GM06990 (cell line): ENCODE results near the gene USP53.
"Not testable (repeated sequence)": the region's sequence is repeated elsewhere in the genome, so short reads cannot be mapped to it uniquely, and the experiment has no call there.

ENCODE experiments used
- DNase-seq: peaks from one replicate; pipeline ENCODE4 v3.0.0-alpha.2; 2011; ENCODE audit not compliant: insufficient read length; ENCODE audit errors: extremely low read depth
- H3K27me3 ChIP-seq: replicated peaks from 2 replicates; pipeline ENCODE4 v1.6.0; 2011; ENCODE audit warnings: low read length; ENCODE audit not compliant: control insufficient read depth, insufficient read depth
- H3K36me3 ChIP-seq: 2 replicates; pipeline ENCODE4 v1.5.1; 2011; ENCODE audit warnings: low read length; ENCODE audit not compliant: control insufficient read depth, insufficient read depth
- H3K4me3 ChIP-seq: replicated peaks from 2 replicates; pipeline ENCODE4 v1.5.1; 2011; ENCODE audit warnings: low read depth, mild to moderate bottlenecking, control low read depth, low read length
- CTCF ChIP-seq: IDR thresholded peaks from 2 replicates; pipeline ENCODE4 v1.5.1; 2011; ENCODE audit warnings: low read length, control low read depth, mild to moderate bottlenecking, inconsistent platforms; ENCODE audit not compliant: insufficient read depth, poor library complexity, severe bottlenecking

USP53 gene

GRCh38 chr4:119212234-119212963 is at the start of gene USP53:
Gene USP53 (plus strand): TSS chr4:119212713. CDS start chr4:119239760, 27,047 bp downstream.
- Histone ChIP-seq H3K27me3 (0 out of 2 replicates have a peak, but pooled peaks cover 2% of the 10 kb centered on the region), H3K4me3 (peak within 1 kb of the TSS; percentile 91)
- TF ChIP-seq CTCF = no peak

DNA sequence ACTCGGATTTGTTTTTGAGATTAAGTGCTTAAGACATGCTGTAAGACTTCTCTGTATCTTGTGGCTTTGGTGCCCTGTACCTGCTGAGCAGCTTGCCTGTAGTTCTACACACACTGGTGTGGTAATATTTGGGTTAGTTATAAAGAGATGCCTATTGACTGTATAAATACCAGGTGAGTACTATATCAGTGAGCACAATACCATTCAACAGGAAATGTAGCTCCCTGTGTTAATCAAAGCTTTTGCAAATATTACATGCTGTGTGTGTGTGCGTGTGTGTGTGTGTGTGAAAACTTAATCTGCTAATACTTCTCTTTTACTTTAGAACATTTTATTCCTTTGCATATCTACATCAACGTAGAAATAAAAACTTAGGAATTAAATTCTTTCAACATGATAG is 46.7 kb upstream of the USP53 start:
- H3K36me3 ChIP-seq = no peaks in the 10 kb centered on the region
- no peak overlapping the region for H3K4me3 ChIP-seq
- DNase-seq = no peak
- no peaks in the 10 kb centered on the region for H3K27me3 ChIP-seq
- no peak for TF ChIP-seq CTCF

More at GRCh38 chr4:119212234-119212963, at the start of gene USP53:
- DNase-seq = peak; percentile 96
- no peaks in the 10 kb centered on the region for H3K36me3 ChIP-seq

- TF ChIP-seq CTCF = no peak
- DNase-seq = no peak
- no peaks in the 10 kb centered on the region for H3K36me3 ChIP-seq
- no peak overlapping the region for H3K4me3 ChIP-seq
- H3K27me3 ChIP-seq = no peaks in the 10 kb centered on the region
Observed at GRCh38 chr4:119170195-119170594, 42.3 kb upstream of the USP53 start.

- H3K27me3 ChIP-seq = no peaks in the 10 kb centered on the region
- no peaks in the 10 kb centered on the region for H3K36me3 ChIP-seq
- no peak for DNase-seq
- no peak for TF ChIP-seq CTCF
- no peak overlapping the region for H3K4me3 ChIP-seq
Observed at GRCh38 chr4:119172223-119172622, 40.3 kb upstream of the USP53 start.

- DNase-seq, H3K4me3 ChIP-seq, H3K36me3 ChIP-seq, H3K27me3 ChIP-seq: not testable (repeated sequence)
Observed at GRCh38 chr4:119173729-119174361, 38.7 kb upstream of the USP53 start.

DNA sequence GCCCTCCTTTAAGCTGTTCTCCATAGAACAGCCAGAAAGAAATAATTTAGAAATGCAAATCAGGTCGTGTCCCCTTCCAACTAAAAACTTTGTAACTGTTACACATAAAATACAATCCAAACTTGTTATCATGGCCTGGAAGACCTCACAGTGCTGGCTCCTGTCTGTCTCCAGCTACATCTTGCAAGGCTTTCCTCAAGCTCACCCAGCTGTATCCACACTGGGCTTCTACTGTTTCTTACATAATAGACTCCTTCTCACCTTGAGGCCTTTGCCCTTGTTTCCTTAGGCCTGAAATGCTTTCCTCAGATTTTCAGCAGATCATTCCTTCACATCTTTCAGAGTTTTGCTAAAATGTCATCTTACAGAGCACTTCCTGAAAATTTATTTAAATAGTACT is 33.5 kb upstream of the USP53 start:
- no peak for TF ChIP-seq CTCF
- DNase-seq = no peak
- no peak overlapping the region for H3K4me3 ChIP-seq
- no peaks in the 10 kb centered on the region; the same call in 1 of the 2 replicates for H3K27me3 ChIP-seq
- H3K36me3 ChIP-seq = no peaks in the 10 kb centered on the region
